GM23338 (cell line): ENCODE results near the gene CLEC17A. TPM values are rescaled to one million over a fixed set of nuclear protein-coding genes. Genes with fewer than 3 reads are reported as not detected.

Experiments used
- ATAC-seq: fragments of 200-7000 bp; cut with Tn5 transposase; 3 replicates; pipeline ENCODE4 v1.9.1; 2020
- DNase-seq: peaks from one replicate; pipeline ENCODE4 v3.0.0-alpha.2; 2015; ENCODE audit warnings: low spot score
- H2AFZ ChIP-seq: fragments of 200-600 bp; sonication (generic); 2 replicates; pipeline ENCODE4 v1.8.0; 2016; ENCODE audit warnings: antibody characterized with exemption, mild to moderate bottlenecking, moderate library complexity
- H3F3A ChIP-seq: fragments of 200-600 bp; sonication (generic); replicated peaks from 2 replicates; pipeline ENCODE4 v1.8.0; 2017; ENCODE audit warnings: antibody characterized with exemption, mixed run types, low read depth
- H3K27ac ChIP-seq: fragments of 200-600 bp; sonication (generic); 2 replicates; pipeline ENCODE4 v1.6.1; 2016; ENCODE audit warnings: low read depth
- H3K27me3 ChIP-seq: fragments of 200-600 bp; sonication (generic); 2 replicates; pipeline ENCODE4 v1.8.0; 2016; ENCODE audit warnings: mild to moderate bottlenecking, mixed run types, moderate library complexity; ENCODE audit not compliant: insufficient read depth
- H3K36me3 ChIP-seq: fragments of 200-600 bp; sonication (generic); 2 replicates; pipeline ENCODE4 v1.8.0; 2016; ENCODE audit warnings: mild to moderate bottlenecking; ENCODE audit not compliant: insufficient read depth
- H3K4me1 ChIP-seq: fragments of 200-600 bp; sonication (generic); 2 replicates; pipeline ENCODE4 v1.8.0; 2016; ENCODE audit warnings: mild to moderate bottlenecking, moderate library complexity; ENCODE audit not compliant: insufficient read depth
- H3K4me2 ChIP-seq: fragments of 200-600 bp; sonication (generic); 2 replicates; pipeline ENCODE4 v1.7.1; 2017; ENCODE audit warnings: mixed run types
- H3K4me3 ChIP-seq: fragments of 200-600 bp; sonication (generic); 2 replicates; pipeline ENCODE4 v1.6.1; 2016; ENCODE audit warnings: mixed run types
- H3K79me2 ChIP-seq: fragments of 200-600 bp; sonication (generic); replicated peaks from 2 replicates; pipeline ENCODE4 v1.8.0; 2017; ENCODE audit warnings: mild to moderate bottlenecking; ENCODE audit not compliant: insufficient read depth
- H3K9me2 ChIP-seq: fragments of 200-600 bp; sonication (generic); 2 replicates; pipeline ENCODE4 v1.8.0; 2017; ENCODE audit not compliant: insufficient read depth
- H4K20me1 ChIP-seq: fragments of 200-600 bp; sonication (generic); replicated peaks from 2 replicates; pipeline ENCODE4 v1.8.0; 2017; ENCODE audit warnings: mild to moderate bottlenecking; ENCODE audit not compliant: insufficient read depth
- H3K27ac Mint-ChIP-seq: 2 replicates; pipeline ENCODE4 v1.8.0; 2020; ENCODE audit warnings: inconsistent platforms, mild to moderate bottlenecking, moderate library complexity, mixed read lengths
- H3K27me3 Mint-ChIP-seq: 3 replicates; pipeline ENCODE4 v1.8.0; 2022; ENCODE audit warnings: low read depth, mild to moderate bottlenecking, moderate library complexity, mixed read lengths, inconsistent platforms; ENCODE audit not compliant: insufficient read depth, poor library complexity
- H3K36me3 Mint-ChIP-seq: 3 replicates; pipeline ENCODE4 v1.8.0; 2021; ENCODE audit warnings: low read depth, mild to moderate bottlenecking, inconsistent platforms, moderate library complexity, mixed read lengths
- H3K4me1 Mint-ChIP-seq: 3 replicates; pipeline ENCODE4 v1.8.0; 2020; ENCODE audit warnings: mild to moderate bottlenecking, inconsistent platforms, mixed read lengths
- H3K4me3 Mint-ChIP-seq: 3 replicates; pipeline ENCODE4 v1.8.0; 2021; ENCODE audit warnings: moderate library complexity, mild to moderate bottlenecking, inconsistent platforms, mixed read lengths
- H3K9me3 Mint-ChIP-seq: 3 replicates; pipeline ENCODE4 v1.8.0; 2020; ENCODE audit warnings: moderate library complexity, mild to moderate bottlenecking, inconsistent platforms, mixed read lengths
- CREB1 ChIP-seq: fragments of 250-450 bp; sonication (Bioruptor Pico); IDR thresholded peaks from 2 replicates; pipeline ENCODE4 v1.5.0; 2020; ENCODE audit warnings: low read depth, mild to moderate bottlenecking, moderate library complexity
- JUNB ChIP-seq: IDR thresholded peaks from one replicate; pipeline ENCODE4 v1.6.1; 2016; ENCODE audit warnings: antibody characterized with exemption; ENCODE audit not compliant: unreplicated experiment
- REST ChIP-seq: IDR thresholded peaks from one replicate; pipeline ENCODE4 v1.6.1; 2018; ENCODE audit warnings: antibody characterized with exemption; ENCODE audit not compliant: unreplicated experiment
- STAT1 ChIP-seq: IDR thresholded peaks from one replicate; pipeline ENCODE4 v1.6.1; 2016; ENCODE audit warnings: antibody characterized with exemption; ENCODE audit not compliant: unreplicated experiment
- ZNF114 ChIP-seq: fragments of 250-450 bp; sonication (Bioruptor Pico); IDR thresholded peaks from 2 replicates; pipeline ENCODE4 v1.5.0; 2020; ENCODE audit warnings: mild to moderate bottlenecking, moderate library complexity
- ZNF331 ChIP-seq: fragments of 250-450 bp; sonication (Bioruptor Pico); IDR thresholded peaks from 2 replicates; pipeline ENCODE4 v1.5.0; 2020; ENCODE audit warnings: low read depth, mild to moderate bottlenecking, moderate library complexity
- ZNF462 ChIP-seq: fragments of 250-450 bp; sonication (Bioruptor Pico); IDR thresholded peaks from 2 replicates; pipeline ENCODE4 v1.5.0; 2020; ENCODE audit warnings: mild to moderate bottlenecking, moderate library complexity
- polyA plus RNA-seq: library from polyadenylated mRNA; unstranded; fragments of >200 nt; fragmentation: Nextera tagmentation; extraction: Ambion mirVana; gene quantifications from 2 replicates; pipeline ENCODE4 v1.2.1, GENCODE V29; 2016
- total RNA-seq: library from RNA; depleted of rRNA; stranded (reverse); fragments of >200 nt; shearing (Covaris generic); gene quantifications from 2 replicates; pipeline ENCODE4 v1.2.3, GENCODE V29; 2014

The CLEC17A gene
- total and polyA plus RNA-seq, 2 experiments from 2014 or later, result 0.17 TPM; not detected in 1

- H3K27ac ChIP-seq, result peak overlapping the region; percentile 80; the same call in 1 of the 2 replicates
- H3K9me2 ChIP-seq, result no peaks in the 10 kb centered on the region
- H3K4me1 ChIP-seq, result peaks cover 46% of the 10 kb centered on the region
- no peak overlapping the region for H3K4me3 ChIP-seq
- ATAC-seq (no peak), DNase-seq (no peak)
- no peaks in the 10 kb centered on the region for H3K27me3 ChIP-seq
- H3K79me2 ChIP-seq, result peaks cover 47% of the 10 kb centered on the region
- H4K20me1 ChIP-seq, result peaks cover 4% of the 10 kb centered on the region
- TF ChIP-seq ZNF331 (CRISPR knock-in tag), result no peak
- TF ChIP-seq REST, result no peak
- no peak for TF ChIP-seq JUNB
- TF ChIP-seq STAT1, result no peak
- TF ChIP-seq CREB1 (CRISPR knock-in tag), result no peak
- TF ChIP-seq ZNF462 (CRISPR knock-in tag), result no peak
- no peak for TF ChIP-seq ZNF114
- Mint-ChIP-seq H3K27ac (peak overlapping the region; percentile 93), H3K9me3 (no peaks in the 10 kb centered on the region), H3K4me3 (no peak overlapping the region), H3K36me3 (peaks cover 3% of the 10 kb centered on the region; the same call in 1 of the 3 replicates), H3K4me1 (peaks cover 42% of the 10 kb centered on the region), H3K27me3 (peaks cover 21% of the 10 kb centered on the region)
- no peaks in the 10 kb centered on the region; the same call in 1 of the 2 replicates for H3K36me3 ChIP-seq
- no peak overlapping the region for H3K4me2 ChIP-seq
- peaks cover 8% of the 10 kb centered on the region; the same call in 1 of the 2 replicates for H3F3A ChIP-seq
- no peak overlapping the region for H2AFZ ChIP-seq
Observed at GRCh38 chr19:14560776-14561108, 22.1 kb upstream of the CLEC17A start.
